Right forelimb (tissue), 1 donor: ENCODE measurements around the gene ZNF579.
"Not testable (repeated sequence)": the region's sequence is repeated elsewhere in the genome, so short reads cannot be mapped to it uniquely, and the experiment has no call there.

Source experiments
- DNase-seq: peaks from one replicate; pipeline ENCODE4 v3.0.0-alpha.2; 2018

Gene ZNF579

DNA sequence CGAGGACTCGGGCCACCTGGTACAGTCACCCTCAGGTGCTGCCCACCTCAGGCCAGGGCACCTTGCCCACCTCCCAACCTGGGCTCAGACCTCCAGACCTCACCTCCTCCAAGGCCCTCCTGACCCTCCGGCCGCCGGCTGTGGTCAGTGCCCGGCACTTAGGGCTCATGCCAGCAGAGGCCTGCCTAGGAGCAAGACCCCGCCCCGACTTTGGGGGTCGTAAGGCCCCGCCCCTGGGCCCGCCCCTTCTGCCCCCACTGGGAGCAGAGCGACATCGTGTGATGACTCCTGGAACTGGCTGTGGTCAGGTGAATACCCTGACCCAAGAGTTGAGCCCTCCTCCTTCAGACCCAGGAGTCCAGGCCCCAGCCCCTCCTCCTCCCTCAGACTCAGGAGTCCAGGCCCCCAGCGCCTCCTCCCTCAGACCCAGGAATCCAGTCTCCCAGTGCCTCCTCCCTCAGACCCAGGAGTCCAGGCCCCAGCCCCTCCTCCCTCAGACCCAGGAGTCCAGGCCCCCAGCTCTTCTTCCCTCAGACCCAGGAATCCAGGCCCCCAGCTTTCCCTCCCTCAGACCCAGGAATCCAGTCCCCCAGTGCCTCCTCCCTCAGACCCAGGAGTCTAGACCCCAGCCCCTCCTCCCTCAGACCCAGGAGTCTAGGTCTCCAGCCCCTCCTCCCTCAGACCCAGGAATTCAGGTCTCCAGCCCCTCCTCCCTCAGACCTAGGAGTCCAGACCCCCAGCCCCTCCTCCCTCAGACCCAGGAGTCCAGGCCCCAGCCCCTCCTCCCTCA lies 43.5 kb downstream of the ZNF579 start, which contains the start of gene SBK2:
TSS of gene SBK2 (minus strand) at position 183 of the 790 bp plus-strand sequence. CDS start 839 bp downstream, outside the sequence.
- DNase-seq: no peak

- no peak for DNase-seq
These were observed 44.3 kb downstream of the ZNF579 start for GRCh38 chr19:55536366-55536765.

DNA sequence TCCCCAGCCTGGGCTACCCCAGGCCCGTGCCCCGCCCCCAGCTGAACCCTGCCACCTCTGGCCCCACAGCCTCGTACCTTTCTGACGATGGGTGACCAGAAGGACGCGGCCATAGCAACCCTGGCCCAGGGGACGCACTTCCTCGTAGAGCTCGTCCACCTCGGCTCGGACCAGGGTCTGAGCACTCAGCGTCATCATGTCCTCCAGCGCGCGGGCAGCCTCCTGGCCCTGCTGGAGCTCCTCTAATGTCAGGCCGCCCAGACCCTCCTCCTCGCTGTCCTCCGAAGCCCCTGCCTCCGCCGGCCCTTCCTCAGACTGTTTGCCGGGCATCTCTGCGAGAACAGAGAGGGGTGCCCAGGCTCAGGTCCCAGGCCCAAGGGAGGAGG lies 44.7 kb downstream of the ZNF579 start:
- DNase-seq: no peak

- DNase-seq: no peak
These were observed 45.3 kb downstream of the ZNF579 start for GRCh38 chr19:55535173-55535964.

- DNase-seq: not testable (repeated sequence)
These were observed 46.4 kb downstream of the ZNF579 start for GRCh38 chr19:55534280-55534679.

- DNase-seq: no peak
These were observed 49.7 kb downstream of the ZNF579 start for GRCh38 chr19:55530996-55531395.

DNA sequence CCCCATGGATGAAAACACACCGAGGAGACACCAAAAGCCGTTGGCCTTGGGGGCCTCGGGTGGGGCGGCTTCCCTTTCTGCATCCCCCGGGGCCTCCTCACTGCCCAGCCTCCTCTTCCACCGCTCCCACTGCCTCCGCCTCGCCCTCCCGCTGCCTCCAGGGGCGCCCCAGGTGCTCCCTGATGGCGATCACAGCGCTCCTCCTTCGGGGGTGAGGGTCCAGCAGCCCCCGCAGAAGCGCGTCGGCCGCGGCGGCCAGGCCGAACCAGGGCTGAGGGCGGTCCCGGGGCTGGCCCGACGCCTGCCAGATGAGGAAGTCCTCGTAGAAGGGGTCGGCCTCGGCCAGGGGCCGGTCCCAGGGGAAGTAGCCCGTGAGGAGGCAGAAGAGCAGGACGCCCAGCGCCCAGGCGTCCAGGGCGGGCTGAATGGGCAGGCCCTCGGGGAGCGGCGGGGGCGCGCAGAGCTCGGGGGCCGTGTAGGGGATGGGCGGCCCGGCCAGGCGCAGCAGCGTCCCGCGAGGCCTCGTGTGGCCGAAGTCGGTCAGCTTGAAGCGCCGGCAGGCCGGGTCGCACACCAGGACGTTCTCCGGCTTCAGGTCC lies 50.9 kb downstream of the ZNF579 start:
- DNase-seq: no peak

DNA sequence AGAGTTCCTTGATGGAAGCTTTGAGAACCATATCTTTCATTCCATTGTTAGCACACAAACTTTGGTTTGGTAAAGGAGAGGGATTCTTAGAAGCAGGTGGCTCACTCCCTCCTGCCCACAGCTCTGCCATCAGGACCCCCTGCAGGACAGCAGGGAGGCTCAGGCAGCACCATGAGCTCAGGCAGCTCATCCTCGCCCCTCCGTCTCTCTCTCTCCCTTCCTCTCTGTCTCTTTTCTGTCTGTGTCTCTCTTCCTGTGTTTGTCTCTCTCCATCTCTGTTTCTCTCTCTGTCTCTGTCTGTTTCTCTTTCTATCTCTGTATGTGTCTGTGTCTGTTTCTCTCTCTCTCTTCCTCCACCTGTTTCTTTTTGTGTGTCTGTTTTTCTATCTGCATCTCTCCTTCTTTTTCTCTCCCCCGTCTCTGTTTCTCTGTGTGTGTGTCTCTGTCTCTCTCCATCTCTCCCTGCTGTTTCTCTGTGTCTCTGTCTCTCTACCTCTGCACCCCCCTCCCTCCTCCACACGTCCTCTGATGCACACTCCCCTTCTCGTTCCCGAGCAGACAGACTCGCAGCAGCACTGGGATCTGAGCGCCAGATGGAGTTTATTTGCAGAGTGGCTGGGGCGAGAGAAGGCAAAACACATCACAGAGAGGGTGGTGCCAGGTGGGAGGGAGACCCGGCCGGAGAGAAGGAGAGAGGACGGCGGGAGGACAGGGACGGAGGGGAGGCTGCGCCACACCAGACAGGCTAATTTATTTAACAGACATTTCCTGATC lies 52.4 kb downstream of the ZNF579 start:
- no peak for DNase-seq

DNA sequence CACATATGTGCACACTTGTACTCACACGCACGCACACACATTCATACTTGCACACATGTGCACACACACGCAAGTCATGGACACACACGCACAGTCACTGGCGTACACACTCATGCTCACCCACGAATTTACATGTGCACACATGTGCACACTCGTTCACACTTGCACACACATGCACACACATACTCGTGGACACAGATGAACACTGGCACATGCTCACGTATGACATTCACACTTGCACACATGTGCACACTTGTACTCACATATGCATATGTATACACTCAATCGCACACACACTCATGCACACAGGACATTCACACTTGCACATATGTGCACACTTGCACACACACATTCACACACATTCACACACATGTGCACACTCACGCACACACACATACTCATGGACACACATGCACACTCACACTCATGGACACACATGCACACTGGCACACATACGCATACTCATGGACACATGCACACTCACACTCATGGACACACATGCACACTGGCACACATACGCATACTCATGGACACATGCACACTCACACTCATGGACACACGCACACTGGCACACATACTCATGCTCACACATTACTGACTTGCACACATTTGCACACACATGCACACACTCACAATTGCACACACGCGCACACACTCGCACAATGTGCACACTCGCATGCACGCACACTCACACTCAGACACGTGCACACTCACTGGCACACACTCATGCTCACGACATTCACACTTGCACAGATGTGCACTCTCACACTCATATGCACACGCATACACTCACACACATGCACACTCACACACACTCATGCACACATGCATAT lies 53.2 kb downstream of the ZNF579 start:
- DNase-seq: no peak
